WTC11 (cell line): ENCODE data around the gene SPI1. TPM values are rescaled to one million over a fixed set of nuclear protein-coding genes. Genes with fewer than 3 reads are reported as not detected.

Source experiments
- ATAC-seq: fragments of 200-7000 bp; cut with Tn5 transposase; 2 replicates; pipeline ENCODE4 v1.10.0; 2021; ENCODE audit warnings: mild to moderate bottlenecking, moderate library complexity
- CTCF ChIA-PET: fragments of 300-600 bp; sonication (Branson Sonifier 250); formaldehyde crosslinking; loops from one replicate; lab custom pipeline; 2021; ENCODE audit warnings: antibody characterized with exemption; lab: Charles Lee
- POLR2A ChIA-PET: fragments of 350-600 bp; sonication (Branson Sonifier 250); formaldehyde crosslinking; loops from one replicate; lab custom pipeline; 2021; ENCODE audit warnings: antibody characterized with exemption; lab: Charles Lee
- DNase-seq: peaks from one replicate; pipeline ENCODE4 v3.0.0; 2021; ENCODE audit warnings: low spot score
- H3K27ac Mint-ChIP-seq: 2 replicates; pipeline ENCODE4 v1.8.0; 2021; ENCODE audit warnings: mixed read lengths
- H3K27me3 Mint-ChIP-seq: 2 replicates; pipeline ENCODE4 v1.8.0; 2021; ENCODE audit warnings: low read depth, mild to moderate bottlenecking, moderate library complexity, mixed read lengths
- H3K36me3 Mint-ChIP-seq: 2 replicates; pipeline ENCODE4 v1.8.0; 2021; ENCODE audit warnings: mixed read lengths
- H3K4me1 Mint-ChIP-seq: 2 replicates; pipeline ENCODE4 v1.8.0; 2022; ENCODE audit warnings: mixed read lengths
- H3K4me3 Mint-ChIP-seq: 2 replicates; pipeline ENCODE4 v1.8.0; 2021; ENCODE audit warnings: mild to moderate bottlenecking, moderate library complexity, mixed read lengths
- H3K9me3 Mint-ChIP-seq: 2 replicates; pipeline ENCODE4 v1.8.0; 2021; ENCODE audit warnings: mixed read lengths
- FOXJ3 ChIP-seq: sonication (generic); formaldehyde crosslinking; IDR thresholded peaks from 2 replicates; pipeline ENCODE4 v1.9.0; 2021; ENCODE audit warnings: missing genetic modification reagents, mild to moderate bottlenecking, borderline replicate concordance
- GABPB1 ChIP-seq: sonication (generic); formaldehyde crosslinking; IDR thresholded peaks from 2 replicates; pipeline ENCODE4 v1.8.1; 2023; ENCODE audit warnings: mild to moderate bottlenecking, missing genetic modification reagents
- GRHL2 ChIP-seq: fragments of 250-450 bp; sonication (Bioruptor Pico); IDR thresholded peaks from 2 replicates; pipeline ENCODE4 v1.8.0; 2022; ENCODE audit warnings: mild to moderate bottlenecking, moderate library complexity; ENCODE audit not compliant: insufficient replicate concordance, severe bottlenecking
- MYBL2 ChIP-seq: sonication (generic); formaldehyde crosslinking; IDR thresholded peaks from 2 replicates; pipeline ENCODE4 v1.8.1; 2023; ENCODE audit warnings: mild to moderate bottlenecking, moderate library complexity, missing genetic modification reagents
- NFE2L1 ChIP-seq: sonication (generic); formaldehyde crosslinking; IDR thresholded peaks from 2 replicates; pipeline ENCODE4 v1.8.1; 2023; ENCODE audit warnings: missing genetic modification reagents
- SMAD3 ChIP-seq: sonication (generic); formaldehyde crosslinking; IDR thresholded peaks from 2 replicates; pipeline ENCODE4 v1.8.0; 2022; ENCODE audit warnings: missing genetic modification reagents, mild to moderate bottlenecking, borderline replicate concordance
- TP53 ChIP-seq: sonication (generic); formaldehyde crosslinking; IDR thresholded peaks from 2 replicates; pipeline ENCODE4 v1.8.1; 2023; ENCODE audit warnings: mild to moderate bottlenecking, missing genetic modification reagents
- ZNF263 ChIP-seq: sonication (generic); formaldehyde crosslinking; IDR thresholded peaks from 2 replicates; pipeline ENCODE4 v1.8.1; 2022; ENCODE audit warnings: low read depth, mild to moderate bottlenecking, moderate library complexity, missing genetic modification reagents
- ZNF396 ChIP-seq: fragments of 250-450 bp; sonication (Bioruptor Pico); IDR thresholded peaks from 2 replicates; pipeline ENCODE4 v1.8.0; 2021; ENCODE audit warnings: mild to moderate bottlenecking, moderate library complexity, borderline replicate concordance
- total RNA-seq: library from RNA; stranded (reverse); gene quantifications from 3 replicates; pipeline ENCODE4 v1.2.3, GENCODE V29; 2021
- TF ChIP-seq, protein P1 (sequence below): sonication (generic); formaldehyde crosslinking; IDR thresholded peaks from 2 replicates; pipeline ENCODE4 v1.8.1; 2023; ENCODE audit warnings: mild to moderate bottlenecking, missing genetic modification reagents
- TF ChIP-seq, protein P2 (sequence below): sonication (generic); formaldehyde crosslinking; IDR thresholded peaks from 2 replicates; pipeline ENCODE4 v1.8.0; 2022; ENCODE audit warnings: mild to moderate bottlenecking, missing genetic modification reagents
- TF ChIP-seq, protein P3 (sequence below): sonication (generic); formaldehyde crosslinking; IDR thresholded peaks from 2 replicates; pipeline ENCODE4 v1.8.0; 2023; ENCODE audit warnings: missing genetic modification reagents
- TF ChIP-seq, protein P4 (sequence below): fragments of 250-450 bp; sonication (Bioruptor Pico); IDR thresholded peaks from 2 replicates; pipeline ENCODE4 v1.9.0; 2021; ENCODE audit warnings: moderate library complexity, mild to moderate bottlenecking, inconsistent platforms, borderline replicate concordance

The SPI1 gene
- total RNA-seq, 1 experiment from 2014 or later, result 0.59 TPM

DNA sequence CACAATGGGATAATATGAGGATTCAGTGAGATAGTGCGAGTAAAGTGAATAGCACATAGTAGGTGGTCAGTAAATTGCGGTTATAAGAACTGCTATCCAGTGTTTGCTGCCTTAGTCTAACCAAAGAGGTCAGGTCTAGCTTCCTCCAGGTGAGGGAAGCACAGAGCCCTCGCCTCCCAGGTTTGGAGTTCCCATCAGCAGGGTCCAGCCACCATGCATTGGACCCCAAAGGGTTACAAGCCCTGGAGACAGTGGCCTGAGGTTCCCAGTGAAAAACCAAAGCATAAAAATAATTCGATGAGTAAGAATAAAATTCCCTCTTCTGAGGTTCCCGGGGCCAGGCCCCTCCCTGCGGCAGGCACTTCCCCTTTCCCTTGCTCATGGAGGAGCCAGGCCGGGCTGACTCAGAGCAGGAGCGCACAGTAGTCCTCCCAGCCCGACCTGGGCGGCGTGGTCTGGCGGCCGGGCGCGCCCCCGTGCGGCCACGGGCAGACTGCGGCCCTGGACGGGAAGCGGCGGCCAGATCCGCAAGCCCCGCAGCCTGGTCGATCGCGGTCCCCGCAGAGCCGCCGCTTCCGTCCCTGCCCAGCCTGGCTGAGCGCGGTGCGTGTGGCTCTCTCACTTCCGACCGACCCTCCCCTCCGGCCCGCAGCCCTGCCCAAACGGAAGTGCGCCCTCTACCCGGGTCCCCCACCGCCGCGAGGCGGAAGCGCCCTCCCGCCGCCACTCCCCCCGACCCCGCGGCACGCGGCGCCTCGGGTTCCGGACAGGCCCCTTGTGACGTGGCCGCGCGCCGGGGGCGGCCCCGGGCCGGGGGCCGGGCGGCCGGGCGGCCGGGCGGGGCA, 29.6 kb upstream of the SPI1 start, which contains the start of gene SLC39A13 (continued):
- TF ChIP-seq, protein P1, sequence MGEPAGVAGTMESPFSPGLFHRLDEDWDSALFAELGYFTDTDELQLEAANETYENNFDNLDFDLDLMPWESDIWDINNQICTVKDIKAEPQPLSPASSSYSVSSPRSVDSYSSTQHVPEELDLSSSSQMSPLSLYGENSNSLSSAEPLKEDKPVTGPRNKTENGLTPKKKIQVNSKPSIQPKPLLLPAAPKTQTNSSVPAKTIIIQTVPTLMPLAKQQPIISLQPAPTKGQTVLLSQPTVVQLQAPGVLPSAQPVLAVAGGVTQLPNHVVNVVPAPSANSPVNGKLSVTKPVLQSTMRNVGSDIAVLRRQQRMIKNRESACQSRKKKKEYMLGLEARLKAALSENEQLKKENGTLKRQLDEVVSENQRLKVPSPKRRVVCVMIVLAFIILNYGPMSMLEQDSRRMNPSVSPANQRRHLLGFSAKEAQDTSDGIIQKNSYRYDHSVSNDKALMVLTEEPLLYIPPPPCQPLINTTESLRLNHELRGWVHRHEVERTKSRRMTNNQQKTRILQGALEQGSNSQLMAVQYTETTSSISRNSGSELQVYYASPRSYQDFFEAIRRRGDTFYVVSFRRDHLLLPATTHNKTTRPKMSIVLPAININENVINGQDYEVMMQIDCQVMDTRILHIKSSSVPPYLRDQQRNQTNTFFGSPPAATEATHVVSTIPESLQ, result no peak
- TF ChIP-seq GRHL2 (CRISPR knock-in tag) (no peak), ZNF263 (CRISPR knock-in tag) (peak; percentile 100), TP53 (CRISPR knock-in tag) (peak; percentile 92)

DNA sequence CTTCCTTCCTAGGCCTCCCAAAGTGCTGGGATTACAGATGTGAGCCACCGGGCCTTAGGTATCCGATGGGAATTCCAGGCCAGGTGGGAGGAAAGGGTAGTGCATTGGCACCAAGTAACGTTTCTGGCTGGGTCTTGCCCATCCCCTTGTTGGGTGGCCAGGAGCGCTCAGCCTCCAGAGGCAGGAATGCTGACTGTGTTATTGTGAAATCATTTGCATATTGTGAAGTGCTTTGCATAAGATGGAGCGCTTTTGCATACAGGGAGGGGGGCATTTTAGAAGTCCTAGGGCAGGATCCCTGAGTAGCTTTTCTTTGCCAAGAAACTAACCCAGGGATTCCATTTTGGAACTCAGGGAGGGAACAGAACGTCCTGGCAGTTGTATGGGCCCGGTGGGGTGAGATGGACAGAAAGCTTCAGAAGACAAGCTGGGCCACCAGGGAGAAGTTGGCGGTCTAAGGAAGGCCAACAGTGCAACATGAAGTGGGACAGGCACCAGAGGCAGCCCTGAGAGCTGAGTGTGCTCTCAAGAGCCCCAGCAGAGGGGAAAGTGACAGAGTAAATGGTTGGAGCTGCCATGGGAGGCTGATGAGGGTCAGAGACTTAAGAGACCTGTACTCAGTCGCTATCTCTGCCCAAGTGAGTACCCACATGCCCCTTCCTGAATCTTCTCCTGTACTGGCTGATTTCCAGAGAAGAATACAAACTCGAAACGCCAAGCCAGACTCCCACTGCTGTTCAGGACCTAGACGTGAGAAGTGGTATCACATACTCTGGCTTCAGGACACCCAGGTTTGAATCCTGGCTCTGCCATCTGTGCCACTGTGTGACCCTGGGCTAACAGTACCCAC, 28.8 kb upstream of the SPI1 start:
- peak overlapping the region; percentile 99 for H3K27ac Mint-ChIP-seq
- peak; percentile 7 for ATAC-seq
- H3K4me3 Mint-ChIP-seq, result peak overlapping the region; percentile 95
- POLR2A ChIA-PET, result no interaction called here
- peak; percentile 42 for DNase-seq
- no peaks in the 10 kb centered on the region for H3K36me3 Mint-ChIP-seq
- TF ChIP-seq SMAD3 (no peak), GABPB1 (CRISPR knock-in tag) (no peak), MYBL2 (CRISPR knock-in tag) (no peak), FOXJ3 (CRISPR knock-in tag) (no peak)
- TF ChIP-seq, protein P2, sequence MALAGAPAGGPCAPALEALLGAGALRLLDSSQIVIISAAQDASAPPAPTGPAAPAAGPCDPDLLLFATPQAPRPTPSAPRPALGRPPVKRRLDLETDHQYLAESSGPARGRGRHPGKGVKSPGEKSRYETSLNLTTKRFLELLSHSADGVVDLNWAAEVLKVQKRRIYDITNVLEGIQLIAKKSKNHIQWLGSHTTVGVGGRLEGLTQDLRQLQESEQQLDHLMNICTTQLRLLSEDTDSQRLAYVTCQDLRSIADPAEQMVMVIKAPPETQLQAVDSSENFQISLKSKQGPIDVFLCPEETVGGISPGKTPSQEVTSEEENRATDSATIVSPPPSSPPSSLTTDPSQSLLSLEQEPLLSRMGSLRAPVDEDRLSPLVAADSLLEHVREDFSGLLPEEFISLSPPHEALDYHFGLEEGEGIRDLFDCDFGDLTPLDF (CRISPR knock-in tag), result no peak; the same call in 1 of the 2 replicates
- H3K27me3 Mint-ChIP-seq, result no peaks in the 10 kb centered on the region
- peaks cover 15% of the 10 kb centered on the region for H3K4me1 Mint-ChIP-seq
- H3K9me3 Mint-ChIP-seq, result no peaks in the 10 kb centered on the region
- CTCF ChIA-PET, result interaction anchor here (0.6 to 3.0 kb wide), 21 partner anchors 8 to 229 kb away, joined by 3 to 33 read pairs (median 5); partner anchors contain the start of genes ACP2 and PSMC3

DNA sequence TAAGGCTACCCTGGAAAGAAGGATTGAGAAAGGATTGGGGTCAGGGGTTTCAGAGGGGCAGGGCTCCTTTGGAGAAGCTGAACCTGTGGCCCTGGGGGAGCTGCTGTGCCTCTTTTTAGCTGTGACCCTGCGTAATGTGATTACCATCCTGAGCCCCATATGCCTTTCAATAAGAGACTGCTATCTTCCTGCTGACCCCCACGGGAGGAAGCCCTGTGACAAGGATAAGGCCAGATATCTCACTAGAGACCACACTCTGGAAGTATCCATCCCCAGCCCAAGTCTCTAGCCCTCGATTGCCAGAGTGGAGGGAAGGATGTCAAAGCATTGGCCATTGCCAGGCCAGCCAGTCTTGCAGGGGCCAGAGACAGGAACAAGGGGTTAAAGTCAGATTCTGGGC, 25.2 kb upstream of the SPI1 start:
- POLR2A ChIA-PET, result no interaction called here
- DNase-seq, result no peak
- H3K27ac Mint-ChIP-seq, result no peak overlapping the region

More for the DNA sequence above, 25.2 kb upstream of the SPI1 start:
- Mint-ChIP-seq H3K36me3 (no peaks in the 10 kb centered on the region), H3K9me3 (no peaks in the 10 kb centered on the region), H3K27me3 (no peaks in the 10 kb centered on the region), H3K4me1 (peaks cover 34% of the 10 kb centered on the region), H3K4me3 (no peak overlapping the region)
- CTCF ChIA-PET, result interaction anchor here (0.6 to 2.1 kb wide), 3 partner anchors 8 to 51 kb away, joined by 3 to 10 read pairs (median 3); no protein-coding TSS in a partner anchor
- TF ChIP-seq NFE2L1 (CRISPR knock-in tag) (no peak), SMAD3 (no peak), ZNF396 (CRISPR knock-in tag) (no peak)
- TF ChIP-seq, protein P2 (CRISPR knock-in tag), result no peak
- TF ChIP-seq, protein P3, sequence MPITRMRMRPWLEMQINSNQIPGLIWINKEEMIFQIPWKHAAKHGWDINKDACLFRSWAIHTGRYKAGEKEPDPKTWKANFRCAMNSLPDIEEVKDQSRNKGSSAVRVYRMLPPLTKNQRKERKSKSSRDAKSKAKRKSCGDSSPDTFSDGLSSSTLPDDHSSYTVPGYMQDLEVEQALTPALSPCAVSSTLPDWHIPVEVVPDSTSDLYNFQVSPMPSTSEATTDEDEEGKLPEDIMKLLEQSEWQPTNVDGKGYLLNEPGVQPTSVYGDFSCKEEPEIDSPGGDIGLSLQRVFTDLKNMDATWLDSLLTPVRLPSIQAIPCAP (CRISPR knock-in tag), result no peak
- TF ChIP-seq, protein P4, sequence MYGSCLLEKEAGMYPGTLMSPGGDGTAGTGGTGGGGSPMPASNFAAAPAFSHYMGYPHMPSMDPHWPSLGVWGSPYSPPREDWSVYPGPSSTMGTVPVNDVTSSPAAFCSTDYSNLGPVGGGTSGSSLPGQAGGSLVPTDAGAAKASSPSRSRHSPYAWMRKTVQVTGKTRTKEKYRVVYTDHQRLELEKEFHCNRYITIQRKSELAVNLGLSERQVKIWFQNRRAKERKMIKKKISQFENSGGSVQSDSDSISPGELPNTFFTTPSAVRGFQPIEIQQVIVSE (CRISPR knock-in tag), result no peak
- no peak for ATAC-seq
